ENCODE results near the gene EFTUD2. TPM values are rescaled to one million over a fixed set of nuclear protein-coding genes. Genes with fewer than 3 reads are reported as not detected.

Gene EFTUD2
- total RNA-seq, 2 experiments from 2014 or later: 207 to 208 TPM

- CTCF ChIA-PET: interaction anchor here (1.0 kb wide), 1 partner anchor 70 kb away, joined by 3 read pairs; no protein-coding TSS in a partner anchor
- Mint-ChIP-seq H3K36me3 (ENCODE audit: low read depth) (peaks cover 21% of the 10 kb centered on the region), H3K27ac (no peak overlapping the region), H3K9me3 (no peaks in the 10 kb centered on the region), H3K4me1 (ENCODE audit: low read depth) (no peaks in the 10 kb centered on the region), H3K27me3 (no peaks in the 10 kb centered on the region), H3K4me3 (no peak overlapping the region)
- intact Hi-C loops (cut with micrococcal nuclease): no loop called here
- ATAC-seq (no peak), DNase-seq (no peak)
- POLR2A ChIA-PET: no interaction called here
- no peak for TF ChIP-seq CTCF (IDR thresholded peaks at IDR 0.05)
Observed at GRCh38 chr17:44848961-44849489, 50.2 kb downstream of the EFTUD2 start.

GRCh38 chr17:44848257-44848795, 50.9 kb downstream of the EFTUD2 start:
- POLR2A ChIA-PET: no interaction called here
- CTCF ChIA-PET: interaction anchor here (1.0 to 1.3 kb wide), 3 partner anchors 9 to 73 kb away, joined by 3 to 5 read pairs (median 4); no protein-coding TSS in a partner anchor

GRCh38 chr17:44847586-44847985, 51.7 kb downstream of the EFTUD2 start, which contains the start of gene HIGD1B:
TSS of gene HIGD1B (plus strand) at chr17:44847883. CDS start at chr17:44848153, 270 bp downstream.
- no peaks in the 10 kb centered on the region for H3K9me3 Mint-ChIP-seq
- intact Hi-C loops (cut with micrococcal nuclease): no loop called here
- H3K4me3 Mint-ChIP-seq: no peak within 1 kb of the TSS
- no peak for TF ChIP-seq CTCF (IDR thresholded peaks at IDR 0.05)
- POLR2A ChIA-PET: interaction anchor here (0.9 kb wide), 1 partner anchor 17 kb away, joined by 3 read pairs; no protein-coding TSS in a partner anchor
- ATAC-seq: no peak
- H3K36me3 Mint-ChIP-seq (ENCODE audit: low read depth): peaks cover 12% of the 10 kb centered on the region
- CTCF ChIA-PET: interaction anchor here (1.1 to 1.3 kb wide), 3 partner anchors 9 to 73 kb away, joined by 4 to 5 read pairs (median 4); no protein-coding TSS in a partner anchor
- H3K27me3 Mint-ChIP-seq: no peaks in the 10 kb centered on the region
- no peak within 1 kb of the TSS for H3K27ac Mint-ChIP-seq
- DNase-seq: no peak
- H3K4me1 Mint-ChIP-seq (ENCODE audit: low read depth): no peaks in the 10 kb centered on the region

More at GRCh38 chr17:44848257-44848795, 50.9 kb downstream of the EFTUD2 start:
- no peaks in the 10 kb centered on the region for H3K9me3 Mint-ChIP-seq
- no peak for DNase-seq
- H3K4me3 Mint-ChIP-seq: no peak overlapping the region
- no peaks in the 10 kb centered on the region for H3K27me3 Mint-ChIP-seq
- no peak for ATAC-seq
- no peak overlapping the region for H3K27ac Mint-ChIP-seq
- H3K36me3 Mint-ChIP-seq (ENCODE audit: low read depth): peaks cover 14% of the 10 kb centered on the region
- H3K4me1 Mint-ChIP-seq (ENCODE audit: low read depth): no peaks in the 10 kb centered on the region
- intact Hi-C loops (cut with micrococcal nuclease): no loop called here
- TF ChIP-seq CTCF (IDR thresholded peaks at IDR 0.05): no peak

GRCh38 chr17:44846206-44846605, 53.0 kb downstream of the EFTUD2 start:
- intact Hi-C loops (cut with micrococcal nuclease): no loop called here
- no peak for ATAC-seq
- Mint-ChIP-seq H3K4me3 (no peak overlapping the region), H3K27me3 (no peaks in the 10 kb centered on the region), H3K4me1 (ENCODE audit: low read depth) (peaks cover under 1% of the 10 kb centered on the region), H3K27ac (no peak overlapping the region), H3K36me3 (ENCODE audit: low read depth) (peaks cover 3% of the 10 kb centered on the region), H3K9me3 (no peaks in the 10 kb centered on the region)
- DNase-seq: no peak
- no peak for TF ChIP-seq CTCF (IDR thresholded peaks at IDR 0.05)
- ChIA-PET CTCF (interaction anchor here (1.1 to 2.1 kb wide), 2 partner anchors 31 to 67 kb away, joined by 4 to 7 read pairs; no protein-coding TSS in a partner anchor), POLR2A (interaction anchor here (0.5 to 0.6 kb wide), 2 partner anchors 33 to 175 kb away, joined by 3 read pairs; no protein-coding TSS in a partner anchor)

GRCh38 chr17:44844390-44844830, 54.8 kb downstream of the EFTUD2 start:
- TF ChIP-seq CTCF (IDR thresholded peaks at IDR 0.05): no peak
- no peak for DNase-seq
- Mint-ChIP-seq H3K27ac (no peak overlapping the region), H3K4me1 (ENCODE audit: low read depth) (peaks cover 9% of the 10 kb centered on the region), H3K9me3 (no peaks in the 10 kb centered on the region), H3K4me3 (no peak overlapping the region), H3K27me3 (no peaks in the 10 kb centered on the region), H3K36me3 (ENCODE audit: low read depth) (no peaks in the 10 kb centered on the region)
- ChIA-PET CTCF (interaction anchor here (2.4 kb wide), 1 partner anchor 21 kb away, joined by 10 read pairs; no protein-coding TSS in a partner anchor), POLR2A (interaction anchor here (0.7 to 1.4 kb wide), 2 partner anchors 14 to 21 kb away, joined by 3 to 5 read pairs; no protein-coding TSS in a partner anchor)
- no peak for ATAC-seq
- intact Hi-C loops (cut with micrococcal nuclease): no loop called here
